Mesothelial cell of epicardium (in vitro differentiated cells): Measurements from ENCODE around the gene FGFR1OP2. TPM values are rescaled to one million over a fixed set of nuclear protein-coding genes. Genes with fewer than 3 reads are reported as not detected.

Source experiments
- DNase-seq, 2 experiments: peaks; one replicate each; pipeline ENCODE4 v3.0.0; 2021; ENCODE audit warnings: low spot score in 2 of 2; ENCODE audit not compliant: unreplicated experiment in 2 of 2
- H3K27ac Mint-ChIP-seq: 2 replicates; pipeline ENCODE4 v1.8.0; 2021; ENCODE audit warnings: mixed read lengths
- H3K27me3 Mint-ChIP-seq: 2 replicates; pipeline ENCODE4 v1.8.0; 2021; ENCODE audit warnings: low read depth, mixed read lengths
- H3K36me3 Mint-ChIP-seq: 2 replicates; pipeline ENCODE4 v1.8.0; 2021; ENCODE audit warnings: mixed read lengths
- H3K4me1 Mint-ChIP-seq: 2 replicates; pipeline ENCODE4 v1.8.0; 2021; ENCODE audit warnings: mixed read lengths
- H3K4me3 Mint-ChIP-seq: 2 replicates; pipeline ENCODE4 v1.8.0; 2021; ENCODE audit warnings: mild to moderate bottlenecking, moderate library complexity, mixed read lengths
- H3K9me3 Mint-ChIP-seq: 2 replicates; pipeline ENCODE4 v1.8.0; 2021; ENCODE audit warnings: mixed read lengths
- total RNA-seq: library from RNA; stranded (reverse); gene quantifications from 3 replicates; pipeline ENCODE4 v1.2.1, GENCODE V29; 2021
- TF ChIP-seq, protein P1 (sequence below): fragments of 200-600 bp; sonication (generic); IDR thresholded peaks from one replicate; pipeline ENCODE4 v1.5.0; 2021; ENCODE audit warnings: antibody characterized with exemption; ENCODE audit not compliant: unreplicated experiment

FGFR1OP2 gene
- total RNA-seq, 1 donor from 2014 or later, result 52.6 TPM

DNA sequence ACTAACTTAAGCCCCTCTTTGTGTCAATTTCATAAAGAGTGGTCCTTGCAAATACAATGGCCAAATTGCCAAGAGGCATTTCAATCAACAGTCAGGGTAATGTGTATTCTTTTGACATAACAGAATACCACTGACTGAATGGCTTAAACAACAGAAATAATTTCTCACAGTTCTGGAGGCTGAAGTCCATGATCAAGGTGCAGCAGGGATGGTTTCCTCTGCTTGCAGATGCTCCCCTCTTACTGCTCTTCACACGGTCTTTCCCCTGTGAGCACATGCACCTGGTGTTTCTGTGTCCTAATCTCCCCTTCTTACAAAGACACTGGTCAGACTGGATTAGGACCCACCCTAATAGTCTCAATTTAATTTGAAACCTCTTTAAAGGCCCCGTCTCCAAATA is 31.9 kb downstream of the FGFR1OP2 start:
- Mint-ChIP-seq H3K4me1 (no peaks in the 10 kb centered on the region), H3K9me3 (no peaks in the 10 kb centered on the region), H3K27ac (no peak overlapping the region), H3K4me3 (no peak overlapping the region), H3K36me3 (peaks cover 37% of the 10 kb centered on the region), H3K27me3 (no peaks in the 10 kb centered on the region)
- DNase-seq, result no peak
- TF ChIP-seq, protein P1, sequence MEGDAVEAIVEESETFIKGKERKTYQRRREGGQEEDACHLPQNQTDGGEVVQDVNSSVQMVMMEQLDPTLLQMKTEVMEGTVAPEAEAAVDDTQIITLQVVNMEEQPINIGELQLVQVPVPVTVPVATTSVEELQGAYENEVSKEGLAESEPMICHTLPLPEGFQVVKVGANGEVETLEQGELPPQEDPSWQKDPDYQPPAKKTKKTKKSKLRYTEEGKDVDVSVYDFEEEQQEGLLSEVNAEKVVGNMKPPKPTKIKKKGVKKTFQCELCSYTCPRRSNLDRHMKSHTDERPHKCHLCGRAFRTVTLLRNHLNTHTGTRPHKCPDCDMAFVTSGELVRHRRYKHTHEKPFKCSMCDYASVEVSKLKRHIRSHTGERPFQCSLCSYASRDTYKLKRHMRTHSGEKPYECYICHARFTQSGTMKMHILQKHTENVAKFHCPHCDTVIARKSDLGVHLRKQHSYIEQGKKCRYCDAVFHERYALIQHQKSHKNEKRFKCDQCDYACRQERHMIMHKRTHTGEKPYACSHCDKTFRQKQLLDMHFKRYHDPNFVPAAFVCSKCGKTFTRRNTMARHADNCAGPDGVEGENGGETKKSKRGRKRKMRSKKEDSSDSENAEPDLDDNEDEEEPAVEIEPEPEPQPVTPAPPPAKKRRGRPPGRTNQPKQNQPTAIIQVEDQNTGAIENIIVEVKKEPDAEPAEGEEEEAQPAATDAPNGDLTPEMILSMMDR, result no peak

DNA sequence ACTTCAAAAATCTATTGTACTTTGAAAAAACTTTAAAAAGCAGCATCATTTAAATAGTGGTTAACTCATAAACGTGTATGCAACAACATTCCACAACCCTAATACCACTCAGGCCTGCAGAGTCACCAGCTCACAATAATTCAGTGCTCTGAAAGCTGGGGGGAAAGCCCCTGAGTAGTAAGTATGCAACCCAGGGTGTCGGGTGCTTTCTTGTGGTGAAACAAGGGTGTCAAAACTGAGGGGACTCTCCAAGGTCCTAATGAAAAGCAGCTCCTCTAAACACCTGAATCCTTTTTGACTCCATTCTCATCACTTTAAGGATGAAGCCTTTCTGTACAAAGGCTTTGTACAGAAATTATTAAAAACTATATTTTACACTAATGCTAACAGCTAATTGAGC is 33.7 kb downstream of the FGFR1OP2 start:
- Mint-ChIP-seq H3K27ac (no peak overlapping the region), H3K4me1 (no peaks in the 10 kb centered on the region), H3K36me3 (peaks cover 43% of the 10 kb centered on the region), H3K9me3 (no peaks in the 10 kb centered on the region), H3K27me3 (no peaks in the 10 kb centered on the region), H3K4me3 (no peak overlapping the region)
- DNase-seq, result no peak
- TF ChIP-seq, protein P1, result no peak

DNA sequence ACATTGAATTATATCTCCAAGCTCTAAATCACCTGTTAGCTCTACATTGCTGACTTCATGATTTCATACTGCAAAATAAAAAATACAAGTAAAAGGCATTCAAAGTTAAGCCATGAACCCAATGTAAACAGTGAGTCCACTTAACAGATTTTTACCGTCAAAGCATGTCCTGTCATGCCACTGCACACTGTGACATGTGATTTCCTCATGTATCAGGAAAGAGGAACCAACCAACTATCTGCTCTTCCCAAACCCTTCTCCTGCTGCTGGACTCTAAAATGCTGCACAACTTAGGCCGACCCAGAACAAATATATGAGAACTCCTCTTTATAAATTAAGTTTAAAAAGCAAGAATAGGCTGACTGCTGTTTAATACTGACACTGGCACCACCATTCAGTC is 38.4 kb downstream of the FGFR1OP2 start:
- Mint-ChIP-seq H3K36me3 (peaks cover 28% of the 10 kb centered on the region), H3K4me3 (no peak overlapping the region), H3K27me3 (no peaks in the 10 kb centered on the region), H3K4me1 (no peaks in the 10 kb centered on the region), H3K9me3 (no peaks in the 10 kb centered on the region), H3K27ac (no peak overlapping the region)
- TF ChIP-seq, protein P1, result no peak
- no peak for DNase-seq

DNA sequence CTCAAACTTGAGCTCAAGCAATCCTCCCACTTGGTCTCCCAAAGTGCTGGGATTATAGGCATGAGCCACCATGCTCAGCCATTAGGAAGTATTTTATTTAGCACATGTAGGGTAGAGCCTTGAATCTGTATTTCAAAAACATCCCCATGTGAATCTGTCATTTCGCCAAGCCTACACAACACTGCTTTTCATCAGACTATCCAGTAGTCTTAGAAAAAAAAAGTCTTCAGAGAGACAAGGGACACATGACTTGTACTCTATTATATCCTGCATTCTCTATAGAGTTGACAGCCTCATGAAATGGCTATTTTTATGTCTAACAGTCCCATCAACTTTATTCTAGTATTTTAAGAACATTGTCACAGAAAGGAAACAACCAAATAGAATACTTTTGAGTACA is 40.5 kb downstream of the FGFR1OP2 start:
- Mint-ChIP-seq H3K27me3 (no peaks in the 10 kb centered on the region), H3K9me3 (peaks cover 7% of the 10 kb centered on the region), H3K4me1 (no peaks in the 10 kb centered on the region), H3K36me3 (peaks cover 39% of the 10 kb centered on the region), H3K27ac (no peak overlapping the region), H3K4me3 (no peak overlapping the region)
- TF ChIP-seq, protein P1, result no peak
- no peak for DNase-seq

DNA sequence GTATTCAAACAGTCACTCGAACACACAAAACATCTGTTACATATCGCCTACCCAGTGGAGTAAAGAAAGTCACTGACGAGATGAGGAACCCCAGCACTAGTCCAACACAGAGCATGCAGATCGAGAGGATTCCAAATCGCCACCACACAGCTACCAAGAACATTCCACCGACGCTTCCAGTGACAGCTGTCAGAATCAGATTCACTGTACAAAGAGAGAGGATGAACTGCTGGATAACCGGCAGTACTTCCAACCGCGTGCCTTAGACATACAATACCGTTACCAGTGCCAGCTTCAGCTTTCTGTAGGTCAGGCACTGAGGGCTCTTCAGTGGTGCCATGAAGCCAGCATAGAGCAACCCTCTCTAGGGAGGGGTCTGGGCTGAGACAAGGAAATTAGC is 41.5 kb downstream of the FGFR1OP2 start:
- no peak for DNase-seq
- peaks cover 37% of the 10 kb centered on the region for H3K36me3 Mint-ChIP-seq

More for the DNA sequence above, 41.5 kb downstream of the FGFR1OP2 start:
- peaks cover 7% of the 10 kb centered on the region for H3K9me3 Mint-ChIP-seq
- H3K27ac Mint-ChIP-seq, result no peak overlapping the region
- H3K4me1 Mint-ChIP-seq, result no peaks in the 10 kb centered on the region
- H3K4me3 Mint-ChIP-seq, result no peak overlapping the region
- TF ChIP-seq, protein P1, result no peak
- no peaks in the 10 kb centered on the region for H3K27me3 Mint-ChIP-seq
